Inflammatory macrophage treated with lipopolysaccharide for 4 hours (primary cell): ENCODE results near the gene IL9.

ENCODE experiments used
- DNase-seq: peaks from one replicate; pipeline ENCODE4 v3.0.0-alpha.2; 2020

IL9 gene

GRCh38 chr5:135891268-135891667 lies 4.4 kb downstream of the IL9 start:
- DNase-seq: no peak

- DNase-seq: no peak
Measured at GRCh38 chr5:135890867-135891266, 4.8 kb downstream of the IL9 start.

- DNase-seq: no peak
Measured at GRCh38 chr5:135890296-135890695, 5.3 kb downstream of the IL9 start.

GRCh38 chr5:135887881-135888614 lies 7.6 kb downstream of the IL9 start:
- no peak for DNase-seq

DNA sequence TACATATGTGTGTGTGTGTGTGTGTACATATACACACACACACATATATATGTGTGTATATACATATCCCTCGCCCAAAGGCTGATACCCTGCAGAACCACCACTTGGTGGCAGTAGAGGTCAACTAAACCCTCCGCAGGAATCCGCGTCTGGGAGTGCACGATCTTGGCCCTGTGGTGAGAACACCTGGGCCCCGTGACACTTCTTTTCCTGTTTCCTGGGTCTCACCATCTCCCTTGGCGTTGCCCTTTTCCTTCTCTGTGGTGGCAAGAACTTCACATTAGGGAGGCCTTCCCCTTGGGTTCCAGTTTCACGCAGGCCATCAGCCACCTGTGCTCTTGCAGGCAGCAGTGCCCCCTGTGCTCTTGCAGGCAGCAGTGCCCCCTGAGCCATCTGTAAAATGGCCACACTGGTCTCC lies 8.2 kb downstream of the IL9 start:
- DNase-seq: peak; percentile 49

GRCh38 chr5:135886136-135886535 lies 9.5 kb downstream of the IL9 start:
- no peak for DNase-seq

GRCh38 chr5:135885031-135885430 lies 10.6 kb downstream of the IL9 start:
- no peak for DNase-seq

DNA sequence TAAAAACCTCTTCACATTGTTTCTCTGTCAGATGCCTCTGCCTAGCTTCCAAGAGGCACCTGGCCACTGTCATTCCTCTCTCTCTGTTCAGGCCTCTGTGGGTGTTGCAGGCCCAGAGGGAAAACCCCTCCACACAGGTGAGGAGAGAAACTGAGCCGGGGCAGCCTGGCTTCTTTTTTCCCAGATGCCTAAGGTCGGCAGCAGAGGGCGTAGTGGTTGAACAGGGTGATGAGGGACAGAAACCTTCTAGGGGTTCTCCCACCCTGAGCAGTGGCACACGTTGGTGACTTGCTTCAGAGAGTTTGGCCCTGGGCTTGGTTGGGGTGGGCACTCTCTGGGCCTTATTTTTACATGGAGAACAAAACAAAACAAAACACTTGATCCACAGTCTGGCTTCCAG lies 12.2 kb downstream of the IL9 start:
- DNase-seq: no peak

- no peak for DNase-seq
Measured at GRCh38 chr5:135883026-135883425, 12.6 kb downstream of the IL9 start.

GRCh38 chr5:135881819-135882218 lies 13.8 kb downstream of the IL9 start:
- DNase-seq: no peak

GRCh38 chr5:135881244-135881643 lies 14.4 kb downstream of the IL9 start:
- no peak for DNase-seq

GRCh38 chr5:135880801-135881200 lies 14.8 kb downstream of the IL9 start:
- no peak for DNase-seq

DNA sequence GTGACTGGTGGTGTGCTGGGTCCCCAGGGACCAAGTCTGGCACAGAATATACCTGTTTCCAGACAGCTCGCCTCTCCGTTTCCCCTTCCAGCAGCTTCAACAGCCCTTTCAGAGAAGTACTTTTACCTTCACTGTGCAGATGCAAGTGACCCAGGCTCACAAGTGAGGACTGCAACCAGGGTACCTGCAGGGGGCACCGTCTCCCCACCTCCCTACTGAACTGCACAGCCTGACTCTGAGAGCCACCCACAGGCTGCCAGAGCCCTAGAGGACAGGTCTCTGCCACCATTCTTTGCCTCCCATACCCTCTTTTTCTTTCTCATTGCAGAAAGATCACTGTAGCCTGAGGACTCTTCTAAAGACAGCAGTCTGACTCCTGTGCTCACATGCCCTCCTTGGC lies 15.4 kb downstream of the IL9 start:
- DNase-seq: no peak

DNA sequence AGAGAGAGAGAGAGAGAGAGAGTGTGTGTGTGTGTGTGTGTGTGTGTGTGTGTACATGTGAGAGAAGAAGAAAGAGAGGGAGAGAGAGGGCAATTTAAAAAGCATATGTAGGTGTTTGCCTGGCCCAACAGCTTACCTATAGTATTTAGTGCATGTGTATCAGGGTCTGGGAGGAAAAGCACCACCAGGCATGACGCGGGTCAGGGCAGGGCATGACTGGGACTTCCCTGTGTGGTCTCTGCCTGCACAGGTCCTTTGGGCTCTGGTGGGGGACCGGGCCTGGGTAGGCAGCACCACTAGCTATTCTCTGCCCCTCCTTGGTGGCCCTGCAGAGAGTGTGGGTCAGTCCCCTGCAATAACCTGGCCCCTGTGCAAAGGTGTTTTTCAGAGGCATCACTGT lies 16.1 kb downstream of the IL9 start:
- DNase-seq: no peak

DNA sequence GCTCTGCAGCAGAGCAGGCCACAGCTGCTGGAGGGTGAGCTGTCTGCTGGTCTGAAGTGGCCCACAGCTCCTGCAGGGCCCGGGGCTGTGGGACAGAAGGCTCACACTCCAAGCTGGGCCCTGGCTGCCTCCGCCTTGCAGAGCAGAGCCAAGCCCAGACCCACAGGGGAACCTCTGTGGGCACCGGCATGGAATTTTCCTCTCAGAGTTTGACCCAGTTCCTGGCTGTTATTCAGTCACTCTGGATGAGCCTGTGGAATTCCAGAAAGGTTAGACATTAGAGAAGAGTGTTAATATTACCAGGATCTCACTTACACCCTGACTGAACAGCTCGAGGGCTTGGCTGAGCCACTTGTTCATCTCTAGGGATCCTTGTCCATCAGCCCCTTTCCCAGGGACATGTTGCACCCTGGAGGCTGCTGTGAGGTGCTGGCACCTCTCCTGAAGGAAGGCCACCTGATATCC lies 17.5 kb downstream of the IL9 start:
- no peak for DNase-seq

- DNase-seq: no peak
Measured at GRCh38 chr5:135877570-135878155, 18.0 kb downstream of the IL9 start.

DNA sequence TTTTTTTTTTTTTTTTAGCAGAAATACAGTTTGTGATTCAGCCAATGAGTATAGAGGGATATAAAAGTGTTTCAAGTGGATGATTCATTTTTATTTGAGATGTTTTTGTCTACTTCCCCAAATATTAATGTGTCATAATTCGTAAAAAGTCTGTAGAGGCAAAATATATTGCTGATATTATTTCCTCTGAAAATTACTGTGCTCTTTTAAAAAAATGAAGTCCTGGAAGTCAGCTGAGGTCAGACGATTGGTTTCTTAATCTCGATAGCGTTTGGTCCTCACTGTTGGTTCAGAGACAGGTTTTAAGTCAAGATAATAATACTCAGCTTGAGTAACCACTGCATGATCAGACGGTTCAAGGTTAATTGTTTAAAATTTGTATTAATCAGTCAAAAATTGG lies 19.5 kb downstream of the IL9 start:
- peak; percentile 78 for DNase-seq

- DNase-seq: no peak
Measured at GRCh38 chr5:135875567-135875966, 20.1 kb downstream of the IL9 start.

DNA sequence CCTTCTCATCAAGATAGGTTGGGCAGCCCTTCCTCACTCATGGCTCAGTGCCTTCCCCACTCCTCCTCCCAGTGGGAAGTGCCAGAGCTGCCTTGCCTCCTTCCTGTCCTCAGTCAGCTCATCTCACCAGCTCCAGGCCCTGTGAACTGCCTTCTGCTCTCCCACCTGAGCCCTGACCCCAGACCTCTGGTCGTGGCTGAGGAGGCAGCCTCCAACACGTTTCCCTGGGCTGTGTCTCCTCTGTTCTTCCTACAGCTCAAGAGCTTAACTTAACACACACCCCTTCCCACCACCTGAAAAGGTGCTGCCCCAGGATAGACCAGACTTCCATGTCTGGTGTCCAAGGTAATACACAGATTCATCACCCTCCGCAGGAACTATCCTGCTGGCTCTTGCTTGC lies 21.2 kb downstream of the IL9 start:
- DNase-seq: no peak

DNA sequence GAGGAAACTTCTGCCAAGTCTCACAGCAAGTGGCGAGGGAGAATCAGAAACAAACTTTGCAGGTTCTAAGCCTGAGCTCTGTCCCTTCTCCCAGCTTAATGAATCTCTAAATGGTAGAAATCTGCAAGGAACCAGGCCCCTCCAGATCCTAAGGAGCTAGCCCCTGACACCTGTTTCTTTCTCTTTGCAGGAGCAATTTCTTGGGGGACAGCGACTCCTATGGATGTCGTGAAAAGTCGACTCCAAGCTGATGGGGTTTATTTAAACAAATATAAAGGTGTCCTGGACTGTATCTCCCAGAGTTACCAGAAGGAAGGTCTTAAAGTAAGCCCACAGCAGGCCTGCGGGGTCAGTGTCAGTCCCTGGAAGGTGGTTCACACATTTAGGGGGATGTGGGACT lies 21.8 kb downstream of the IL9 start:
- no peak for DNase-seq

GRCh38 chr5:135871268-135871915 lies 24.2 kb downstream of the IL9 start:
- DNase-seq: no peak

GRCh38 chr5:135869935-135870334 lies 25.7 kb downstream of the IL9 start:
- DNase-seq: no peak

DNA sequence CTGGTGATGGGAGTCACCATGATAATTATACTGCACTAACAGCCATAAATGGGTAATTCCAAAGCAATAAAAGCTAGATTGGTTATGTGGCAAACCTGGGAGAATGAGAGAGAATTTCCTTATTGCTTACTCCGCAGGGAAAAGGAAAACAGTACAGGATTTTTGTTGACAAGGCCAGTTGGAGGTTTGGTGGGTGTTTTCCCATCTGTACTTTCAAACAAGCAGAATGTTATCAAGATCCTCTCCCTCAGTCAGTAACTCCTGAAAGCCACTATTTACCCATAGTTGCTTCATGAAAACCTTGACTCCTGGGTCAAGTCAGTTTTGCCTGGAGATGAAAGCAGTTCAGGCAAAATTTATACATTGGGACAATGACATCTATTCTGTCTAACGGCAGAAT lies 26.4 kb downstream of the IL9 start:
- DNase-seq: no peak

DNA sequence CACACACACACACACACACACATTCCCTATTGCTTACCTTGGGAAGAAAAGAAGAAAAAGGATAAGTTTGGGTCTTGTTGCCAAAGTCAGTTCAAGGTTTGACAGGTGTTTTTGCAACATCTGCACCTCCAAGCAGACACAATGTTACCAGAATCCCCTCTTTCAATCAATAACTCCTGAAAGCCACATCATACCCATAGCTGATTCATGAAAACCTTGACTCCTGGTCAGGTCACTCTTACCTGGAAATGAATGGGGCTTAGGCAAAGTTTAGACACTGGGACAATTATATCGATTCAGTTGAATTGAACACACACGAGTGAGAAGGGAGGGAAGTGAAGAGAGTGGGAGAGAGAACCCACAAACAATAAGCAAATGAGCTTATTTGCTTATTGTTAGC lies 27.0 kb downstream of the IL9 start:
- DNase-seq: no peak
